HG02938 (cell line): ENCODE data around the gene CERT1.
A peak's percentile ranks its signal among the peaks of the same experiment; 100 is the strongest.
"Not testable (repeated sequence)": the region's sequence is repeated elsewhere in the genome, so short reads cannot be mapped to it uniquely, and the experiment has no call there.

Experiments used
- ATAC-seq: cut with Tn5 transposase; IDR thresholded peaks from one replicate; pipeline ENCODE4 v1.9.1; 2021; ENCODE audit warnings: mild to moderate bottlenecking, moderate library complexity; ENCODE audit not compliant: unreplicated experiment

The CERT1 gene

DNA sequence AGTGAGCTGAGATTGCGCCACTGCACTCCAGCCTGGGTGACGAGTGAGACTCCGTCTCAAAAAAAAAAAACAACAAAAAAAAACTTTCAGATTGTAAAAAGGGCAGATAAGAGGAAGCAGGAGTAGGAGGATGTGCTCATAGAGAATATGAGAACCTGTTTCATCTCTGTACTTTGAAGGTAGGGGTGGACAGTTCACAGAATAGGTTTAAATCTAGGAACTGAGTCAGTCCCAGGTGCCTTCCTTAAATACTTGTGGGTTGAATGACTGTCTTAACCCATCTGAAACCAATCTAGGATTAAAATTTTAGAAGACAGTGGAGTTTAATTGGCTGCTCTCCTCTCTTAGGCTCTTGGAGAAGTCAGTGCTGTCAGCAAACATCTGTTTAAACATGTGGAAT is 12.6 kb upstream of the CERT1 start:
- peak; percentile 84 for ATAC-seq

DNA sequence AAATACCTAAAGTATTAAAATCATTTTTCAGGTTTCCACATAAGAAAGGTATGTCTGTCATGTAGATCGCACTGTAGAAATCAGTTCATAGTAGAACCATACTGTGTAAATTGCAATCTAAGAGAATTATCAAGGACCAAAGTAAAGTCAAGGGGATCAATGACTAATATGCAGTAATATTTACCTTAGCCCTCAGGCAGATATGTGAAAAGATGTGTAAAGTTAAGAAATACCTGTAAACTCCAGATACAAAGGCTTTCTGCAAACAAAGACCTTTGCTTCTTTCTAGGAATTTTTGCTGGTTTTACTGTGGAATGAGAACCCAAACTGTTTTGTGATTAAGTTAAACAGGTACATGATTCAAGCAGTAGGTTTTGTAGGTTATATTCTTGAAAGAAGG is 11.8 kb upstream of the CERT1 start:
- no peak for ATAC-seq

DNA sequence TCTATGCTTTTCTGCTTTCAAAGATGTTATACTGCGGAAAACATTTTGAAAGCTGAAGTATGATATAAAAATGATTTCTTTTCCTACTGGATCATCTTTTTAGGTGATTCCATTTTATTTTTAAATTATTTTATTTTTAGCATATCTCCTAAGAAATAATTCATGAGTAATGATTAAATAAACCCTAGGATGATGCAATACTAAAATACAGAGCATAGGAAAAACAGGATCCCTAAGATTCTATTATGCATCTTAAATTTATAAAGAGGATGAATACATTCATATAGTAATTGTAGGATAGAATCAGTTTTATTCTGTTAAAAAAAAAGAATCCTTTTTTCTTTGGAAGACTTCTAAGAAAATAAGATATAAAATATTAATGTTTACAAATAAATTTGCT is 11.1 kb upstream of the CERT1 start:
- ATAC-seq = no peak

DNA sequence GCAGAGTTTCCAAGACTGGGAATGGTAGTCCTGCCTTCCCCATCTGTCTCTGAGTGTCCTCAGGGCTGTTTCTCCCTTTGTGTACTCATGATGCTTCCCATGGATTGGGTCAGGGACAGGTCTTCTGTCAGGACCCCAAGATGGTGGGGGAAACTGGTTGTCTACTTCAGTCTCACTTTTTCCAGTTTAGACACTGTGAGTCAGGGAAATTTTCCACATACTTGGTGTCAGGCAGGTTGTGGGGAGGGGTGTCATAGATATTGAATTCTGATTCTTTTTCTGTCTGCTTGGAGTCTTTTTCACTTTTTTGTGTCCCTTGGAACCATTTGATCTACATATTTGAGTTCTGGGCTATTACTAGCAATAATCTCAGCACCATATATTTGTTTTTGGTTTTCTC is 10.6 kb upstream of the CERT1 start:
- ATAC-seq = no peak

DNA sequence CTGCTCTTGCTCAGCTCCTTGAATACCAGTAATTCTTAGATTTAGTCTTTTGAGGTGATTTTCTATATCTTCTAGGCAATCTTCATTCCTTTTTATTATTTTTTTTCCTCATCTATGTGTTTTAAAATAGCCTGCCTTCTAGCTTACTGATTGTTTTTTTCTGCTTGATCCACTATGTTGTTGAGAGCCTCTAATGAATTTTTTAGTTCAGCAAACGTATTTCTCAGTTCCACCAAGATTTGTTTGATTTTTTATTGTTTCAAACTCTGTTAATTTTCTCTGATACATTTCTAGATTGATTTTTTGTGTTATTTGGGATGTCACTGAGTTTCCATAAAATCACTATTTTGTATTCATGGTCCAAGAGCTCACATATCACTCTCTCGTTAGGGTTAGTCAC is 9.8 kb upstream of the CERT1 start:
- ATAC-seq = no peak

DNA sequence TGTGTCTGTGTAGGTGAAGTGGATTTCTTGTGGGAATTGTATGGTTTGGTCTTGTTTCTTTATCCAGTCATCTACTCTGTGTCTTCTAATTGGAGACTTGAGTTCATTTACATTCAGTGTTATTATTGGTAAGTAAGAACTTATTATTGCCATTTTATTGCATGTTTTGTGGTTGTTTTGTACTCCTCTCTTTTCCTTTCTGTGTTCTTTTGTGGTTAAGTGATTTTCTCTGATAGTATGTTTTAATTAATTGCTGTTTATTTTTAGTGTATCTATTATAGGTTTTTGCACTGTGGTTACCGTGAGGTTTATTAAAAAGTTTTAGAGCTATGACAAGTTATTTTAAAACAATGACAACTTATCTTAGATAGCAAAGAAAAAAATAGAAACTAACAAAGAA is 8.3 kb upstream of the CERT1 start:
- no peak for ATAC-seq

DNA sequence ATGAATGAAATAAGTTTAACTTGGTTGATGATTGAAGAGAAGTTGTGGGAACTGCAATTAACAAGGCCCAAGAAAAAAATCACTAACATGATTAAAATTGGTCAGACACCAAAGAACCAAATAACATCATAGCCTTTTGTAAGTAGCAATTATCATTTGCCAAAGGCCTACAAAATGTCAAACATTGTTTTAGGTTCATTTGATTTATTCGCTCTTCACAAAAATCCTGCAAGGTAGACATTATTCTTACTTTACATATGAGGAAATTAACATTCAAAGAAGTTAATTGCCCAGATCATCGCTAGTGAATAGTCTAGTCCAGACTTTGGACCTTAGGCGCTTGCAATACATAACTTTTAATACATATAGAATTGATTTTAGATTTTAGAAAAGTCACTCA is 2.9 kb upstream of the CERT1 start:
- ATAC-seq = no peak

DNA sequence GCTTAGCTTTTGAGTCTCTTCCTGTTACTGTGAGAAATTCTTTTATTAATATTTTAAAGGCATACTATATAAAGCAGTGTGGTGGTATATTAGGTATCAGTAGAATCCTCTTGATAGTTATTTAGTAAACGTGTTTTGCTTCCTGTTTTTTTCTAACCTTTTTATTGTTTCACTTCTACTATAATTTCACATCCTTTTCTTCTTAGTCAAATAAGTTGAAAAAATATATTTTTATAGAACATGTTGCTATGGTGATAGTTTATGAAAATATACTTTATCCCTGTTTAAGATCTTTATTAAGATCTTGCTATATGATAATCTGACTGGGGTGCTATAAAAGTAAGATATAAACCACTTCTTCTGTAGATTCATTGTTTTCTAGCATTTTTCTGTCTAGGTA is 2.4 kb upstream of the CERT1 start:
- no peak for ATAC-seq

DNA sequence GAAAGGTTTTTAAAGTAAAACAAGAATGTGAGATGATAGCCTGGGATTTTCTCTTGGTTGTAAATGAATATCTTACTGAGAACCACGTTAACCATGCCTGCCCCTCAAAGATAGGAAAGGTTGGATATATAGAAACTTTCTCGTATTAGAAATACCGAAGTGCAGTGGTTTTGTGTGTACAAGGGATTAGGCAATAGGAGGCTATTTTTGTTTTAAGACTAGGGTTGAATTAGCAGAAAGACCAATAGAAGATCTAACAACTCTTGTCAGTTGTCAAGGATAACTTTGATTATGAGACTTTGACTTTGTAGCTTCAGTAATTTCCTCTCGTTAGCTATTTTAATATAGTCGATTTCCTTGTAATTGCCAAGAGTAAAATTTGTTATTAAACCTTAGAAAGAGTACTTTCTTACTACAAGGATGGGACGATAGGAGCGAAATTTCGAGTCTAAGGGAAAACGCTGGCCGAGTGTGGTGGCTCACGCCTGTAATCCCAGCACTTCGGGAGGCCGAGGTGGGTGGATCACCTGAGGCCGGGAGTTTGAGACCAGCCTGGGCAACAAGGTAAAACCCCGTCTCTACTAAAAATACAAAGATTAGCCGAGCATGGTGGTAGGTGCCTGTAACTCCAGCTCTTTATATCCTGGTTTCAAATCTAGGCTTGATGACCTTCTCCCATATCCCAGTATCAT is 1.1 kb upstream of the CERT1 start:
- ATAC-seq = no peak

DNA sequence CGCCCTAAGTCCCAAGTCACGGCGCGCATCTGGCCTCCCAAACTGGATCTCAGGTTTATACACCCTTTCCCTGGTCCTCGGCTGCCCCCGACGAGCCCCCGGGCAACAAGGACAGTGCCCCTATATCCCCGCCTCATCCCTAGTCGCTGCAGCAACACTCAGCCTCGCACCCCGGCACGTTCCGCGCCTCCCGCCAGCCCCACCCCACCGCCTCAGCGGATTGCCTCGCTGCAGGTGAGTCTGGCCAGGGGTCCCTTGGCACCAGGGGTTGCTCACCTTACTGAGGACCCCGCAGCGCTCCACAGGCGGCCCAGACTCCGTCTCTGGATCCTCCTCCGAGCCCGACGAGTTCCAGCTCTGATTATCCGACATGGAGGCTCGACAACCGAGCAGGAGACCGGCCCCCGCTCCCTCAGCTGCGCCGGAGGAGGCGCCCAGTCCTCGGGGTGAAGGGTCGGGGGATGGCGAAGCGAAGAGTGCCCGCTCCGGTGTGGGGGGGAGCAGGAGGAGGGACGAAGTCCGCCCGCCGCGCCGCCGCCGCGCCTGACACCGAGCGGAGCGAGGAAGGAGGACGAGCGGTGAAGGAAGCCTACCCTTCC is 494 bp downstream of the CERT1 start:
- ATAC-seq = peak; percentile 28

DNA sequence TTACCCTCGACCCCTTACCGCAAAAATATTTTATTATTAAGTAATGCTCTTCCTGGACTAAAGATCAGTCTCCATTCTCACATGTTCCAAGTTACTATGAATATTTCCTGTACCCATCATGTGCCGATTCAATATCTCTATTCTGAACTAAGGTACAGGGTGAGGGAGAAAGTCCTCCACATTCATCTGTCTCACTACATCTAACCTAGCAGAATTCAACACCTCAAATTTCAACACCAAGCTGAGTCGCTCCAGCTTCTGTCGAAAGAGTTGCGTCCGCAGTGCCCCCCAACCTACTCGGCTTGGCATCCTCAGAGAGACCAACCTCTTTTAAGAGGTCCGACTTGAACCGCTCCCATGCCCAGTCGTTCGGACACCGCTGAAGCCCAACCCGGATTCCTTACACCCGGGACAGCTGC is 1.0 kb downstream of the CERT1 start:
- no peak for ATAC-seq

DNA sequence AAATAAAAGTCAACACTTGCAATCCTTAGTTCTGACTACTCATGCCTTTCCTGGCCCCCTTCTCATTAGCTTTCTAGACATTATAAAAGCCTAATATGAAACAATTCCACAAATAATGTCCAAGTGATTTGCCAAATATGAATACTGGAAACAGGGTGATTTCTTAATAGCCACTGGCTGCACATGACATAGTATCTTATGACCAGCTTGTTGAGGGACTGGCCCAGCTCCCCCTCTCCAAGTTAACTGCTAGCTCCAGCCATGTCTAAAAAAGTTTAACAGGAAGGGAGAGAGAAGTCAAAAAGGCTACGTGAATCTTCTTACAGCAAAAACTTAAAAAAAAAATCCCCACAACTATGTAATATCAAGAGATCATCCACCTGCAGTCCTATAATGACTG is 1.5 kb downstream of the CERT1 start:
- no peak for ATAC-seq

DNA sequence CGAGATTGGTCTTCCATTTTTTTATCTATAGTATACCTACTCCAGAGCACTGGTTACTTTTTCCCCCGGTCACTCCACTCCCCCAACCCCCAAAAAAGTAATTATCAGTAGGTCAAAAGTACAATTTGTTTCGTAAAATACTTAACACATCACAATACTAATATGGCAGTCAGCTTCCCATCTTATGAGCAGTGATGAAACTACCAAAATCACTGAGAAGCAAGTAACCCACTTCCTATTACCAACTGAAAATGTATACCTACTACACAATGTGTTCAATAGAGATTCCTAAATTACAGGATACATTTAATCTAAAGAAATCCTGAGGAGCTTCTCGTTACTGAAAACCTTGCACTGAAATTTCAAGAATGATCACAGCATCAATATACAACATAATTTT is 1.9 kb downstream of the CERT1 start:
- ATAC-seq = no peak

DNA sequence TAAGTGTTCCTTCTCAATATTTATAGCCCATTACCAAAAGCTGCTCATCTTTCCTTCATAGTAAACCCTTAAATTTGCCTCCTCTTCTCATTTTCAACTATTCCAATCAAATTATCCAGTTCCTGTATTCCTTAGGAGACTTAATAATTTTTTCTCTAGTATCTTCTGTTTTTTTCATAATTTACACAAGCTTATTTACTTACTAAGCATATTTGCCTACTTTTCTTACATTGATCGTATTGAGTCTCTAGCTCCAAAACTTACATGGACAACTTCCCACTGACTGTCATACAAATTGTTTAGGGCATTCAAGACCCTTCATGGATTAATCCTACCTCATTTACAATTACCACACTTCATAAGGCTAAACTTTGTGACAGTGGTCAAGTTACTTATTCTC is 3.6 kb downstream of the CERT1 start:
- ATAC-seq = no peak

DNA sequence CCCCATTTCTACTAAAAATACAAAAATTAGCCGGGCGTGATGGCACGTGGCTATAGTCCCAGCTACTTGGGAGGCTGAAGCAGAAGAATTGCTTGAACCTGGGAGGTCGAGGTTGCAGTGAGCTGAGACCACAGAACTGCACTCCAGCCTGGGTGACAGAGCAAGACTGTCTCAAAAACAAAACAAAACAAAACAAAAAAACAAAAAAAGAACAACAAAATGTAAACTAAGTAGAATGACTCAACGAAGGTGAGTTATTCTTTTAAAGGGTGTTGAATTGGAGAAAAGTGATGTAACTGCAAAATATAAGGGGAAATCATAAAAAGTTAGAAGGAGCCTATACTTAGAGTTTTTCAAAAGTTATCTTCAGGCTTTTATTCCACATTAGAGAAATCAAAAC is 6.3 kb downstream of the CERT1 start:
- not testable (repeated sequence) for ATAC-seq

DNA sequence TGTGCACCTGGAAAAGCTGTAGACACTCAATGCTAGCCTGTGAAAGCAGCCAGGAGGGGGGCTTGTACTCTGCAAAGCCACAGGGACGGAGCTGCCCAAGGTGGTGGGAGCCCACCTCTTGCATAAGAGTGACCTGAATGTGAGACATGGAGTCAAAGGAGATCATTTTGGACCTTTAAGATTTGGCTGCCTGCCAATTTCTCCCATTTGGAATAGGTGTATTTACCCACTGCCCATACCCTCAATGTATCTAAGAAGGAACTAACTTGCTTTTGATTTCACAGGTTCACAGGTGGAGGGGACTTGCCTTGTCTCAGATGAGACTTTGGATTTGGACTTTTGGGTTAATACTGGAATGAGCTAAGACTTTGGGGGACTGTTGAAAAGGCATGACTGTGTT is 12.6 kb downstream of the CERT1 start:
- not testable (repeated sequence) for ATAC-seq

DNA sequence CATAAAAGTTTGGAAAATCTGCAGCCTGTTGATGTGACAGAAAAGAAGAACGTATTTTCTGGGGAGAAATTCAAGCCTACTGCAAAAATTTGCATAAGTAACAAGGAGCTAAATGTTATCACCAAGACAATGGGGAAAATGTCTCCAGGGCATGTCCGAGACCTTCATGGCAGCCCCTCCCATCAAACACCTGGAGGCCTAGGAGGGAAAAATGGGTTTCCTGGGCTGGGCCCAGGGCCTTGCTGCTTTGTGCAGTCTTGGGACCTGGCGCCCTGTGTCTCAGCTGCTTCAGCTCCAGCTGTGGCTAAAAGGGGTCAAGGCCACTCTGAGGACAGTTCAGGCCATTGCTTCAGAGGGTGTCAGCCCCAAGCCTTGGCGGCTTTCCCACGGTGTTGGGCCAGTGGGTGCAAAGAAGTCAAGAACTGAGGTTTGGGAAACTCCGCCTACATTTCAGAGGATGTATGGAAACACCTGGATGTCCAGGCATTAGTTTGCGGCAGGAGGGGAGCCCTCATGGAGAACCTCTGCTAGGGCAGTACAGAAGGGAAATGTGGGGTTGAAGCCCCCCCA is 13.1 kb downstream of the CERT1 start:
- no peak for ATAC-seq

DNA sequence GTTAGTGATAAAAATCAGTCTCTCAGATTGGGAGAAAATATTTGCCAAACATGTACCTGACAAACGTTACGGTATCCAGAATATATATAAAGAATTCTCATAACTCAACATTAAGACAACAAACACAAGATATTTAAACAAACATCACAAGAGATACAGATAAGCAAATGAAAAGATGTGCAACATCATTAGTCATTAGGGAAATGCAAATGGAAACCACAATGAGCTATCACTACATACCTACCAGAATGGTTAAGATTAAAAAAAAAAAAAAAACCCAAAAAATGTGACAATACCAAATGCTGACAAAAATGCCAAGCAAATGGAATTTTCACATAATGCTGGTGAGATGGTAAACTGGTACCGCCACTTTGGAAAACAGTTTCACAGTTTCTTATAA is 15.4 kb downstream of the CERT1 start:
- no peak for ATAC-seq

DNA sequence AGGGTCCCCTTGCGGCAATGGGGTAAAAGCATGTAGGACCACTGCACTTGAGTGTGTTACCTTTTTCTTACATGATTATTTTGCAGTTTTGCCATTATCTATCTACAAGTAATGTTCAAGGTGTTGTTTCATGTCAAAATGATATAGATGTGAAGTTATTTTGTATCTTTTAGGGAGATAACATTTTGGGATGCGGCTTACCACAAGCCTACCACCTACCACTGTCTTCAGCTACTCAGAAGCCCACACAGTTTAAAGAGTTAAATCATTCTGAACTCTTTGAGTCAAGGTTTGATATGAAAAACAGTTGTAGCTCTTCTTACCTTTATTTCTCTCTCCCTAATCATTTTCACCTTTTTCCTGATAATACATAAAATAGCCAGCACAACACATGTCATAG is 19.8 kb downstream of the CERT1 start:
- no peak for ATAC-seq

DNA sequence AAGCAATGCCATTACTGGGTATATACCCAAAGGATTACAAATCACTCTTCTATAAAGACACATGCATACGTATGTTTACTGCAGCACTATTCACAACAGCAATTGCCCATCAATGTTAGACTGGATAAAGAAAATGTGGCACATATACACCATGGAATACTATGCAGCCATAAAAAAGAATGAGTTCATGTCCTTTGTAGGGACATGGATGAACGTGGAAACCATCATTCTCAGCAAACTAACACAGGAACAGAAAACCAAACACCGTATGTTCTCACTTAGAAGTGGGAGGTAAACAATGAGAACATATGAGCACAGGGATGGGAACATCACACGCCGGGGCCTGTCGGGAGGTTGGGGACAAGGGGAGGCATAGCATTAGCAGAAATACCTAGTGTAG is 21.6 kb downstream of the CERT1 start:
- ATAC-seq = not testable (repeated sequence)

DNA sequence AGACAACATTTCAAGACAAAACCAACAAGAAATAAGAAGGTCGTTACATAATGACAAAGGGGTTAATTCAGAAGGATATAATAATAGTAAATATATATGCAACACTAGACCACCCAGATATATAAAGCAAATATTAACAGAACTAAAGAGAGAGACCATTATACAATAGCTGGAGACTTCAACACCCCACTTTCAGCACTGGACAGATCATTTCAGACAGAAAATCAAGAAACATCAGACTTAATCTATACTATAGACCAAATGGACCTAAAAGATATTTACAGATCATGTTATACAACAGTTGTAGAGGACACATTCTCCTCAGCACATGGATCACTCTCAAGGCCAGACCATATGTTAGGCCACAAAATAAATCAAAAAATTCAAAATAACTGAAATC is 26.8 kb downstream of the CERT1 start:
- ATAC-seq = no peak

DNA sequence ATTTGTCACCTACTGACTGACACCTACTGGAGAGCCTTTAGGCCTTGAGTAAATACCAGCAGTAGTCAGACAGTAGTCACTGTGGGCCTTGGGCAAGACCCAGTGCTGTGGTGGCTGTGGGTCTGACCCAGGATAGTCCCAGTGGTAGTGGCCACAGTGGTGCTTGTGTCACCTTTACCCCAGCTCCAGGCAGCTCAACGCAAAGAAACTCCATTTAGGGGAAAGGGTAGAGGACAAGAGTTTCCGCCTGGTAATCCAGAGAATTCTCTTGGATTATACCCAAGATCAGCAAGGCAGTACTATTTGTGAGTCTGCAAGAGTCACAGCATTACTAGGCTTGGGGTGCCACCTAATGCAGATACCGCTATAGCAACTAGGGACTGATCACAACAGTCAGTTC is 28.9 kb downstream of the CERT1 start:
- ATAC-seq = no peak

DNA sequence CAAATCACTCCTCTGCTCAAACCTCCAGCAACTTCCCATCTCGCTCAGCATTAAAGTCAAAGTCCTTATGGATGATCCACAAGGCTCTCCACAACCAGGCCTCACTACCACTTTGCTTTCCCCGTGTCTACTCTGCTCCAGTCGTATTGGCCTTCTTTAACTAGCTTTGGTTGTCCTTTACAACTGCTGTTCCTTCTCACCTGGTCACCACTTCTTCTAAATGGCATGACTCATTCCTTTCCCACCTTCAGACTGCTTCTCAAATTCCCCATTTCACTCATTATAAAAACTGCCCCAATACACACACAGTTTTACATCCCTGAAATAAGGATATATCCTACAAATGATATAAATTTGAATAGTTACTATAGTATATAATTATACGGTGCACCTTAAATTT is 30.4 kb downstream of the CERT1 start:
- ATAC-seq = no peak
